Vagina (tissue), 2 donors: ENCODE measurements around the gene MB. TPM values are rescaled to one million over a fixed set of nuclear protein-coding genes. Genes with fewer than 3 reads are reported as not detected.

Experiments
- DNase-seq, 2 donors: peaks; one replicate each; pipeline ENCODE4 v3.0.0-alpha.2; 2017; ENCODE audit errors: extremely low spot score in 2 of 2
- H3K27ac ChIP-seq: fragments of 200-600 bp; sonication (generic); one replicate; pipeline ENCODE4 v1.5.1; 2019
- H3K27me3 ChIP-seq: fragments of 200-600 bp; sonication (generic); one replicate; pipeline ENCODE4 v1.5.1; 2019
- H3K36me3 ChIP-seq, 2 donors: fragments of 200-600 bp; sonication (generic); one replicate each; pipeline ENCODE4 v1.5.1; 2017 to 2019
- H3K4me1 ChIP-seq: fragments of 200-600 bp; sonication (generic); one replicate; pipeline ENCODE4 v1.5.1; 2019
- H3K4me3 ChIP-seq, 2 donors: fragments of 200-600 bp; sonication (generic); 1 replicate in 1 of 2; 2 replicates in 1 of 2; pipeline ENCODE4 v1.5.1; 2016 to 2019
- H3K9me3 ChIP-seq: fragments of 200-600 bp; sonication (generic); one replicate; pipeline ENCODE4 v1.5.1; 2019
- CTCF ChIP-seq, 3 experiments: fragments of 450-650 bp in 2 of 3; fragments of 200-600 bp in 1 of 3; sonication (generic) in 1 of 3; IDR thresholded peaks; one replicate each; pipeline ENCODE4 v1.5.1; 2017 to 2019; ENCODE audit warnings: antibody characterized with exemption in 3 of 3, mild to moderate bottlenecking in 2 of 3, moderate library complexity in 2 of 3
- POLR2A ChIP-seq, 2 donors: fragments of 450-650 bp; IDR thresholded peaks; one replicate each; pipeline ENCODE4 v1.6.1; 2017; ENCODE audit warnings: antibody characterized with exemption in 2 of 2, mild to moderate bottlenecking in 2 of 2, moderate library complexity in 2 of 2
- POLR2AphosphoS5 ChIP-seq, 2 donors: sonication (generic); formaldehyde crosslinking; IDR thresholded peaks; one replicate each; pipeline ENCODE4 v1.9.0; 2017; ENCODE audit warnings: antibody characterized with exemption in 2 of 2, mild to moderate bottlenecking in 2 of 2, low read depth in 1 of 2; ENCODE audit not compliant: insufficient read depth in 1 of 2
- intact Hi-C: fragments of 100-400 bp; cut with DNase I; formaldehyde crosslinking; loops from one replicate; pipeline ENCODE4 v1.15.1; 2023
- total RNA-seq: library from RNA; depleted of rRNA; stranded (reverse); fragments of >200 nt; gene quantifications from one replicate; pipeline ENCODE4 v1.2.3, GENCODE V29; 2016

The MB gene
- total RNA-seq, 1 donor from 2014 or later: not detected

- Histone ChIP-seq H3K4me1 (peaks cover 35% of the 10 kb centered on the region), H3K9me3 (no peaks in the 10 kb centered on the region), H3K4me3 (no peak overlapping the region), H3K36me3 (no peaks in the 10 kb centered on the region), H3K27ac (no peak overlapping the region), H3K27me3 (no peaks in the 10 kb centered on the region)
- intact Hi-C loops: loop anchor here (10.0 kb wide), 1 partner anchor 491 kb away; no protein-coding TSS in a partner anchor
- TF ChIP-seq POLR2A (IDR thresholded peaks at IDR 0.05): no peak
- no peak for TF ChIP-seq CTCF (IDR thresholded peaks at IDR 0.05)
- TF ChIP-seq POLR2AphosphoS5 (IDR thresholded peaks at IDR 0.05; ENCODE audit: insufficient read depth in 1 of 2, low read depth in 1 of 2): no peak
- no peak for DNase-seq
These were observed 16.9 kb upstream of the MB start for GRCh38 chr22:35634015-35634414.

- H3K27ac ChIP-seq: no peak overlapping the region
- peaks cover 35% of the 10 kb centered on the region for H3K4me1 ChIP-seq
- no peaks in the 10 kb centered on the region for H3K27me3 ChIP-seq
- intact Hi-C loops: loop anchor here (10.0 kb wide), 1 partner anchor 491 kb away; no protein-coding TSS in a partner anchor
- no peak overlapping the region for H3K4me3 ChIP-seq
- H3K9me3 ChIP-seq: no peaks in the 10 kb centered on the region
- TF ChIP-seq POLR2A (IDR thresholded peaks at IDR 0.05): no peak
- TF ChIP-seq POLR2AphosphoS5 (IDR thresholded peaks at IDR 0.05; ENCODE audit: insufficient read depth in 1 of 2, low read depth in 1 of 2): no peak
- TF ChIP-seq CTCF (IDR thresholded peaks at IDR 0.05): no peak
- H3K36me3 ChIP-seq: no peaks in the 10 kb centered on the region
- DNase-seq: no peak
These were observed 16.4 kb upstream of the MB start for GRCh38 chr22:35633520-35633919.

GRCh38 chr22:35632935-35633334, 15.8 kb upstream of the MB start:
- DNase-seq: no peak
- Histone ChIP-seq H3K27me3 (no peaks in the 10 kb centered on the region), H3K4me3 (no peak overlapping the region), H3K36me3 (no peaks in the 10 kb centered on the region), H3K9me3 (no peaks in the 10 kb centered on the region), H3K27ac (no peak overlapping the region), H3K4me1 (peaks cover 33% of the 10 kb centered on the region)
- intact Hi-C loops: loop anchor here (10.0 kb wide), 1 partner anchor 492 kb away; no protein-coding TSS in a partner anchor
- TF ChIP-seq CTCF (IDR thresholded peaks at IDR 0.05): no peak
- TF ChIP-seq POLR2A (IDR thresholded peaks at IDR 0.05): no peak
- no peak for TF ChIP-seq POLR2AphosphoS5 (IDR thresholded peaks at IDR 0.05; ENCODE audit: insufficient read depth in 1 of 2, low read depth in 1 of 2)

GRCh38 chr22:35631597-35631996, 14.5 kb upstream of the MB start:
- DNase-seq: no peak

More at GRCh38 chr22:35631597-35631996, 14.5 kb upstream of the MB start:
- no peak for TF ChIP-seq CTCF (IDR thresholded peaks at IDR 0.05)
- TF ChIP-seq POLR2A (IDR thresholded peaks at IDR 0.05): no peak
- H3K9me3 ChIP-seq: no peaks in the 10 kb centered on the region
- H3K36me3 ChIP-seq: no peaks in the 10 kb centered on the region
- H3K4me1 ChIP-seq: peaks cover 28% of the 10 kb centered on the region
- H3K27me3 ChIP-seq: no peaks in the 10 kb centered on the region
- intact Hi-C loops: loop anchor here (10.0 kb wide), 1 partner anchor 493 kb away; no protein-coding TSS in a partner anchor
- no peak overlapping the region for H3K4me3 ChIP-seq
- no peak overlapping the region for H3K27ac ChIP-seq
